ENCODE results near the gene CFAP74. TPM values are rescaled to one million over a fixed set of nuclear protein-coding genes. Genes with fewer than 3 reads are reported as not detected.
A peak's percentile ranks its signal among the peaks of the same experiment; 100 is the strongest.

The CFAP74 gene
- total RNA-seq, 1 donor from 2014 or later = 0.83 TPM

GRCh38 chr1:1926886-1927660 is 76.5 kb downstream of the CFAP74 start:
- no peak for DNase-seq (ENCODE audit: low spot score)

- no peak for DNase-seq (ENCODE audit: low spot score)
Observed at GRCh38 chr1:1926346-1926811, 77.2 kb downstream of the CFAP74 start.

- DNase-seq (ENCODE audit: low spot score) = no peak
Observed at GRCh38 chr1:1925437-1926345, 77.9 kb downstream of the CFAP74 start.

- DNase-seq (ENCODE audit: low spot score) = no peak
Observed at GRCh38 chr1:1924849-1925248, 78.7 kb downstream of the CFAP74 start.

- DNase-seq (ENCODE audit: low spot score) = no peak
Observed at GRCh38 chr1:1924386-1924785, 79.2 kb downstream of the CFAP74 start.

- DNase-seq (ENCODE audit: low spot score) = no peak
Observed at GRCh38 chr1:1922956-1923833, 80.4 kb downstream of the CFAP74 start.

- DNase-seq (ENCODE audit: low spot score) = no peak
Observed at GRCh38 chr1:1922702-1922955, 81.0 kb downstream of the CFAP74 start.

- no peak for DNase-seq (ENCODE audit: low spot score)
Observed at GRCh38 chr1:1921901-1922701, 81.5 kb downstream of the CFAP74 start.

GRCh38 chr1:1921459-1921862 is 82.1 kb downstream of the CFAP74 start:
- no peak for DNase-seq (ENCODE audit: low spot score)

- DNase-seq (ENCODE audit: low spot score) = no peak
Observed at GRCh38 chr1:1920608-1921458, 82.8 kb downstream of the CFAP74 start.

- no peak for DNase-seq (ENCODE audit: low spot score)
Observed at GRCh38 chr1:1920057-1920607, 83.5 kb downstream of the CFAP74 start.

- DNase-seq (ENCODE audit: low spot score) = peak; percentile 100
Observed at GRCh38 chr1:1919304-1920056, 84.1 kb downstream of the CFAP74 start.

GRCh38 chr1:1918901-1919303 is 84.7 kb downstream of the CFAP74 start, which contains the start of gene TMEM52:
Gene TMEM52, minus strand, starts transcription at chr1:1919279. Its CDS starts 14 bp downstream, at chr1:1919265.
- DNase-seq (ENCODE audit: low spot score) = no peak

- DNase-seq (ENCODE audit: low spot score) = peak; percentile 48
Observed at GRCh38 chr1:1917995-1918900, 85.3 kb downstream of the CFAP74 start.

- DNase-seq (ENCODE audit: low spot score) = no peak
Observed at GRCh38 chr1:1917304-1917976, 86.1 kb downstream of the CFAP74 start.

- DNase-seq (ENCODE audit: low spot score) = no peak
Observed at GRCh38 chr1:1916851-1917251, 86.7 kb downstream of the CFAP74 start.
